ENCODE measurements around the gene DOCK4.

DOCK4 gene

GRCh38 chr7:111873326-111873646, 332.9 kb downstream of the DOCK4 start:
- no peak for DNase-seq

- DNase-seq, result no peak
These were observed 333.5 kb downstream of the DOCK4 start for GRCh38 chr7:111872450-111873325.

- DNase-seq, result no peak
These were observed 334.9 kb downstream of the DOCK4 start for GRCh38 chr7:111871283-111871682.

GRCh38 chr7:111869280-111869679, 336.9 kb downstream of the DOCK4 start:
- no peak for DNase-seq

- no peak for DNase-seq
These were observed 338.8 kb downstream of the DOCK4 start for GRCh38 chr7:111867348-111867931.

- no peak for DNase-seq
These were observed 339.4 kb downstream of the DOCK4 start for GRCh38 chr7:111866787-111867186.

GRCh38 chr7:111865430-111865829, 340.8 kb downstream of the DOCK4 start:
- no peak for DNase-seq

GRCh38 chr7:111864291-111864976, 341.8 kb downstream of the DOCK4 start:
- no peak for DNase-seq

- no peak for DNase-seq
These were observed 342.9 kb downstream of the DOCK4 start for GRCh38 chr7:111863269-111863668.

GRCh38 chr7:111860248-111860647, 346.0 kb downstream of the DOCK4 start:
- DNase-seq, result no peak

- no peak for DNase-seq
These were observed 347.9 kb downstream of the DOCK4 start for GRCh38 chr7:111858331-111858730.

- DNase-seq, result no peak
These were observed 350.4 kb downstream of the DOCK4 start for GRCh38 chr7:111855842-111856227.

- DNase-seq, result peak; percentile 15
These were observed 350.9 kb downstream of the DOCK4 start for GRCh38 chr7:111855161-111855841.

GRCh38 chr7:111853201-111853990, 352.8 kb downstream of the DOCK4 start:
- DNase-seq, result no peak

GRCh38 chr7:111852081-111852480, 354.1 kb downstream of the DOCK4 start:
- no peak for DNase-seq

- no peak for DNase-seq
These were observed 359.3 kb downstream of the DOCK4 start for GRCh38 chr7:111846898-111847297.

GRCh38 chr7:111845853-111846252, 360.3 kb downstream of the DOCK4 start:
- no peak for DNase-seq

- no peak for DNase-seq
These were observed 361.1 kb downstream of the DOCK4 start for GRCh38 chr7:111844904-111845671.

- DNase-seq, result no peak
These were observed 363.7 kb downstream of the DOCK4 start for GRCh38 chr7:111842491-111842890.

- DNase-seq, result no peak
These were observed 364.5 kb downstream of the DOCK4 start for GRCh38 chr7:111841596-111842205.

GRCh38 chr7:111840528-111840927, 365.7 kb downstream of the DOCK4 start:
- no peak for DNase-seq

Data from SHP77 treated with DMSO at 0.1 percent for 48 hours (cell line).